Peyer's patch (tissue), 4 donors: Measurements from ENCODE around the gene MARF1. TPM values are rescaled to one million over a fixed set of nuclear protein-coding genes. Genes with fewer than 3 reads are reported as not detected.
"Not testable (repeated sequence)": the region's sequence is repeated elsewhere in the genome, so short reads cannot be mapped to it uniquely, and the experiment has no call there.

Experiments
- DNase-seq, 3 donors: peaks; one replicate each; pipeline ENCODE4 v3.0.0-alpha.2; 2017 to 2019
- H3K27ac ChIP-seq, 4 donors: fragments of 200-600 bp; sonication (generic); one replicate each; pipeline ENCODE4 v1.5.1; 2016 to 2019
- H3K27me3 ChIP-seq, 2 donors: fragments of 200-600 bp; sonication (generic); one replicate each; pipeline ENCODE4 v1.5.1; 2019
- H3K36me3 ChIP-seq, 3 donors: fragments of 200-600 bp; sonication (generic); one replicate each; pipeline ENCODE4 v1.5.1; 2016 to 2019
- H3K4me1 ChIP-seq, 4 donors: fragments of 200-600 bp; sonication (generic); one replicate each; pipeline ENCODE4 v1.5.1; 2016 to 2019
- H3K4me3 ChIP-seq, 4 donors: fragments of 200-600 bp; sonication (generic); 1 replicate in 3 of 4; 2 replicates in 1 of 4; pipeline ENCODE4 v1.5.1; 2016 to 2019; ENCODE audit warnings: mild to moderate bottlenecking in 1 of 4
- H3K9me3 ChIP-seq, 4 donors: fragments of 200-600 bp; sonication (generic); one replicate each; pipeline ENCODE4 v1.5.1; 2016 to 2019; ENCODE audit warnings: mild to moderate bottlenecking in 1 of 4
- POLR2A ChIP-seq, 2 donors: fragments of 450-650 bp; IDR thresholded peaks; one replicate each; pipeline ENCODE4 v1.5.1; 2017; ENCODE audit warnings: antibody characterized with exemption in 2 of 2, mild to moderate bottlenecking in 2 of 2, moderate library complexity in 2 of 2
- total RNA-seq, 4 donors: library from RNA; depleted of rRNA; stranded (reverse); fragments of >200 nt; gene quantifications; one replicate each; pipeline ENCODE4 v1.1.0, GENCODE V29; 2016
- TF ChIP-seq, protein P1 (sequence below), 6 experiments: fragments of 450-650 bp in 4 of 6; fragments of 200-600 bp in 2 of 6; sonication (generic) in 1 of 6; IDR thresholded peaks; one replicate each; pipeline ENCODE4 v1.5.1; 2017 to 2019; ENCODE audit warnings: antibody characterized with exemption in 6 of 6, mild to moderate bottlenecking in 3 of 6, moderate library complexity in 1 of 6

MARF1 gene
- total RNA-seq, 4 donors from 2014 or later, result 39.1 to 74.3 (median 52.1) TPM

GRCh38 chr16:15556130-15556529 is 86.8 kb downstream of the MARF1 start:
- Histone ChIP-seq H3K9me3 (no peaks in the 10 kb centered on the region), H3K4me3 (no peak overlapping the region), H3K36me3 (no peaks in the 10 kb centered on the region), H3K27me3 (no peaks in the 10 kb centered on the region), H3K27ac (no peak overlapping the region), H3K4me1 (no peaks in the 10 kb centered on the region)
- TF ChIP-seq, protein P1, sequence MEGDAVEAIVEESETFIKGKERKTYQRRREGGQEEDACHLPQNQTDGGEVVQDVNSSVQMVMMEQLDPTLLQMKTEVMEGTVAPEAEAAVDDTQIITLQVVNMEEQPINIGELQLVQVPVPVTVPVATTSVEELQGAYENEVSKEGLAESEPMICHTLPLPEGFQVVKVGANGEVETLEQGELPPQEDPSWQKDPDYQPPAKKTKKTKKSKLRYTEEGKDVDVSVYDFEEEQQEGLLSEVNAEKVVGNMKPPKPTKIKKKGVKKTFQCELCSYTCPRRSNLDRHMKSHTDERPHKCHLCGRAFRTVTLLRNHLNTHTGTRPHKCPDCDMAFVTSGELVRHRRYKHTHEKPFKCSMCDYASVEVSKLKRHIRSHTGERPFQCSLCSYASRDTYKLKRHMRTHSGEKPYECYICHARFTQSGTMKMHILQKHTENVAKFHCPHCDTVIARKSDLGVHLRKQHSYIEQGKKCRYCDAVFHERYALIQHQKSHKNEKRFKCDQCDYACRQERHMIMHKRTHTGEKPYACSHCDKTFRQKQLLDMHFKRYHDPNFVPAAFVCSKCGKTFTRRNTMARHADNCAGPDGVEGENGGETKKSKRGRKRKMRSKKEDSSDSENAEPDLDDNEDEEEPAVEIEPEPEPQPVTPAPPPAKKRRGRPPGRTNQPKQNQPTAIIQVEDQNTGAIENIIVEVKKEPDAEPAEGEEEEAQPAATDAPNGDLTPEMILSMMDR (IDR thresholded peaks at IDR 0.05), result no peak
- TF ChIP-seq POLR2A (IDR thresholded peaks at IDR 0.05), result no peak
- no peak for DNase-seq

DNA sequence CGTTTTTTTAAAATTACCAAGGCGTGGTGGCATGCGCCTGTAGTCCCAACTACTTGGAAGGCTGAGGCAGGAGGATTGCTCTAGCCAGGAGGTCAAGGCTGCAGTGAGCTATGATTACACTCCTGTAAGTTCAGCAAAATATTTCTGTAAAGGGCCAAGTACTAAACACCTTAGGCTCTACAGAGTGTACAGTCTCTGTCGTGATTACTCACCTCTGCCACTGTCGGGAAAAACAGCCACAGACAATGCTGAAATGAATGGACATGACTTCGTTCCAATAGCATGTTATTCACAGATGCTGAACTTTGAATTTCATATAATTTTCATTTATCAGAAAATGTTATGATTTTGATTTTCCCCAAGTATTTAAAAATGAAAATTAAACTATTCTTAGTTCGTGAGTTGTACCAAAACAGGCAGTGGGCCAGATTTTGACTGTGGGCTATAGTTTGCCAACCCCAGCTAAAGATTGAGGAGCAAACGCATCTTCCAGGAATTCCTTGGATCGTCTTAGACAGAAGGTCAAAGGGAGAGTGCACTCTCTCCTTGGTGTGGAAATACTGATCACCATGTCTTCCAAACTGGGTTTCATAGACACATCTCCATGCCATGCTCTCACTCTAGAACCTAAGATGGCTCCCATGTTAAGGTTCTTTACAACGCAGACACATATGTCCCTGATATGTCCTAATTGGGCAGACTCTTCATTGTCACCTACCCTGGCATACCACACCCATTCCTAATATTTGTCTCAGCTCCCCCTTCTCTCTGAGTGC is 89.5 kb downstream of the MARF1 start:
- H3K9me3 ChIP-seq, result no peaks in the 10 kb centered on the region
- H3K27ac ChIP-seq, result no peak overlapping the region
- H3K4me3 ChIP-seq, result no peak overlapping the region
- no peaks in the 10 kb centered on the region for H3K4me1 ChIP-seq
- TF ChIP-seq, protein P1 (IDR thresholded peaks at IDR 0.05), result no peak
- TF ChIP-seq POLR2A (IDR thresholded peaks at IDR 0.05), result no peak
- H3K36me3 ChIP-seq, result no peaks in the 10 kb centered on the region
- DNase-seq, result no peak
- no peaks in the 10 kb centered on the region for H3K27me3 ChIP-seq

DNA sequence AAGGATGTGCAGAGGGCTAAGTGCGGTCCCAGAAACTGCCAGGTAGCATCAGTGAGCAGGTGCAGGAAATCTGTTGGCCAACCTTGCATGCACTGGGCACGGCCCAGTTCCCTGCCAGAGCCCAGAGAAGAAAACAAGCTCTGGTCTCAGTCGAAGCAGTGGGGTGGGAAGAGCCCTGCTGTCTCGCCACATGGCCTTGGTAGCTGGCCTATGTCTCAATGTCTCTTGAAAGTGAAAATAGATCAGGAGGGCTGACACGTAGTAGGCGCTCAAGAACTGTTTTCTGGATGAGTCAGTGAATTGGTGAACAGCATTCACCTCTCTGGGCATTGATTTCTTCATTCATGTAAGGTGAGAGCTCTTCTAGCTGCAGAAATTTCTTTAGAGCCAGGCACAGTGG is 90.4 kb downstream of the MARF1 start:
- no peak for DNase-seq
- Histone ChIP-seq H3K4me3 (no peak overlapping the region), H3K4me1 (no peaks in the 10 kb centered on the region), H3K9me3 (no peaks in the 10 kb centered on the region), H3K27me3 (no peaks in the 10 kb centered on the region), H3K27ac (no peak overlapping the region), H3K36me3 (no peaks in the 10 kb centered on the region)
- no peak for TF ChIP-seq POLR2A (IDR thresholded peaks at IDR 0.05)

DNA sequence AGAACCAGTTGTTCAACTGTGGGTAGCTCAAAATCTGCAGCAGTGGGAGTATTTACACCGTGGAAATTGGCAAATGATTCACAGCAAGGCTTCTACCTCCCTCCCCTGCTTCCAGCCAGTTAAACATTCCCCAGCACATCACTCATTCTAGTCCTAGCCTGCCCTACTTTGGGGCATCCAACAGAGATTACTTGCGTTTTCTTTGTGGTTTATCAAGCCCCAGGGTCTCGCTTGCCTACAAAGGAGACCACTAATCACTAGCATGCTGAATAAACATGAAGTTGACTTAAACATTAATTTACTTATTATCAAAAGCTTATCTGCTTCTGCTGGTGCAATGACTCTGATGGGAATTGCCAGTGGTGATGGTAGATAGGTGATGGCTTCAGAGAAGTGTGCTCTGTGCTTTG is 94.5 kb downstream of the MARF1 start:
- Histone ChIP-seq H3K4me1 (no peaks in the 10 kb centered on the region), H3K4me3 (no peak overlapping the region), H3K27ac (no peak overlapping the region), H3K27me3 (no peaks in the 10 kb centered on the region), H3K9me3 (no peaks in the 10 kb centered on the region), H3K36me3 (no peaks in the 10 kb centered on the region)
- DNase-seq, result no peak
- TF ChIP-seq, protein P1 (IDR thresholded peaks at IDR 0.05), result no peak
- TF ChIP-seq POLR2A (IDR thresholded peaks at IDR 0.05), result no peak

DNA sequence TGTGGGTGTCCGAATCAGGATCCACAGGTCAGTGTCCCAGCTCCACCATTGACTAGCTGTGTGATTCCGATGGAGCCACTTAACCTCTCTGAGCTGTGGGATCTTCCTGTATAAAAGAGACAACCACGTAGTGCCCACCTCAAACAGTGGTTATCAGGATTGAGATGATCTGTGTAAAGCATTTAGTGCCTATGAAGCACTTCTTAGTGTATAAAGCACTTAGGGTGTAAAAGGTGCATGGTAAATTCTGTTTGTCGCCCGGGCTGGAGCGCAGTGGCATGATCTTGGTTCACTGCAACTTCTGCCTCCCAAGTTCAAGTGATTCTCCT is 95.2 kb downstream of the MARF1 start:
- Histone ChIP-seq H3K4me3 (no peak overlapping the region), H3K9me3 (peaks cover 0 to 5% (median 0%) of the 10 kb centered on the region in 4 donors), H3K4me1 (no peaks in the 10 kb centered on the region), H3K27ac (no peak overlapping the region), H3K36me3 (no peaks in the 10 kb centered on the region), H3K27me3 (no peaks in the 10 kb centered on the region)
- TF ChIP-seq, protein P1 (IDR thresholded peaks at IDR 0.05), result no peak
- TF ChIP-seq POLR2A (IDR thresholded peaks at IDR 0.05), result no peak
- DNase-seq, result no peak

DNA sequence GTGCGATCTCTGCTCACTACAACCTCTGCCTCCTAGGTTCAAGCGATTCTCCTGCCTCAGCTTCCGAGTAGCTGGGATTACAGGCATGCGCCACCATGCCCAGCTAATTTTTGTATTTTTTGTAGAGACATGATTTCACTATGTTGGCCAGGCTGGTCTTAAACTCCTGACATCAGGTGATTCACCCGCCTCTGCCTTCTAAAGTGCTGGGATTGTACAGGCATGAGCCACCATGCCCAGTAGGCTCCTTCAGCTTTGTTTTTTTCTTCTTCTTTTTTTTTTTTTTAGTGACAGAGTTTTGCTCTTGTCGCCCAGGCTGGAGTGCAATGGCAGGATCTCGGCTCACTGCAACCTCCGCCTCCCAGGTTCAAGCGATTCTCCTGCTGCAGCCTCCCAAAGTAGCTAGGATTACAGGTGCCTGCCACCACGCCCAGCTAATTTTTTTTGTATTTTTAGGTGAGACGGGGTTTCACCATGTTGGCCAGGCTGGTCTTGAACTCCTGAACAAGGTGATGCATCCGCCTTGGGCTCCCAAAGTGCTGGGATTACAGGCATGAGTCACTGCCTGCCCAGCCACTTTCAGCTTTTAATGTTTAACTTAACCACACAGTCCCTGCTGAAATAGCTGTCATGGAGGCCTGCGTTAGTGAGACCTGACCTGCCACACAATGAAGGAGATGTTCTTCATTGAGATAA is 95.7 kb downstream of the MARF1 start:
- not testable (repeated sequence) for H3K4me3 ChIP-seq, DNase-seq, H3K36me3 ChIP-seq, H3K27me3 ChIP-seq, H3K4me1 ChIP-seq, H3K27ac ChIP-seq, H3K9me3 ChIP-seq
